ENCODE results near the gene NPIPB8.
"Not testable (repeated sequence)": the region's sequence is repeated elsewhere in the genome, so short reads cannot be mapped to it uniquely, and the experiment has no call there.

- TF ChIP-seq CTCF (conservative IDR thresholded peaks at IDR 0.05; ENCODE audit: low read depth, low read length); EZH2 (IDR thresholded peaks at IDR 0.05; ENCODE audit: borderline replicate concordance, low read depth, low read length, poor library complexity, severe bottlenecking): not testable (repeated sequence)
Measured at GRCh38 chr16:28688327-28688952, 50.6 kb downstream of the NPIPB8 start.

Data from A673 (cell line).